DND-41 (cell line): ENCODE measurements around the gene RFX2.

ENCODE experiments used
- ATAC-seq: fragments of 200-7000 bp; cut with Tn5 transposase; 3 replicates; pipeline ENCODE4 v1.9.1; 2021; ENCODE audit warnings: low read depth; ENCODE audit not compliant: insufficient read depth
- DNase-seq: peaks from one replicate; pipeline ENCODE4 v3.0.0-alpha.2; 2020
- H2AFZ ChIP-seq: 2 replicates; pipeline ENCODE4 v1.6.0; 2012; ENCODE audit warnings: low read depth, low read length
- H3K27ac ChIP-seq: 2 replicates; pipeline ENCODE4 v1.5.1; 2012; ENCODE audit warnings: low read length, inconsistent platforms
- H3K27me3 ChIP-seq: fragments of 200-600 bp; sonication (generic); 2 replicates; pipeline ENCODE4 v1.6.0; 2012; ENCODE audit warnings: low read length, mild to moderate bottlenecking, inconsistent platforms; ENCODE audit not compliant: insufficient read depth, poor library complexity
- H3K36me3 ChIP-seq: 2 replicates; pipeline ENCODE4 v1.5.1; 2012; ENCODE audit warnings: low read length, inconsistent platforms; ENCODE audit not compliant: insufficient read depth
- H3K4me1 ChIP-seq: 2 replicates; pipeline ENCODE4 v1.5.1; 2012; ENCODE audit warnings: mild to moderate bottlenecking, low read length; ENCODE audit not compliant: insufficient read depth
- H3K4me2 ChIP-seq: 2 replicates; pipeline ENCODE4 v1.6.0; 2012; ENCODE audit warnings: mild to moderate bottlenecking, moderate library complexity, low read length, inconsistent platforms; ENCODE audit not compliant: insufficient read depth
- H3K4me3 ChIP-seq, 2 experiments: fragments of 200-600 bp in 1 of 2; shearing (Covaris generic) in 1 of 2; 2 replicates each; pipeline ENCODE4 v1.5.1; 2012 to 2016; ENCODE audit warnings: inconsistent platforms in 2 of 2, low read length in 2 of 2, mild to moderate bottlenecking in 2 of 2, low read depth in 1 of 2, moderate library complexity in 1 of 2
- H3K79me2 ChIP-seq: 2 replicates; pipeline ENCODE4 v1.6.0; 2012; ENCODE audit warnings: low read length, inconsistent platforms; ENCODE audit not compliant: insufficient read depth
- H3K9ac ChIP-seq: 2 replicates; pipeline ENCODE4 v1.6.0; 2012; ENCODE audit warnings: low read depth, mild to moderate bottlenecking, inconsistent platforms, low read length, moderate library complexity
- H3K9me3 ChIP-seq: 2 replicates; pipeline ENCODE4 v1.5.1; 2012; ENCODE audit warnings: low read length, moderate library complexity, mild to moderate bottlenecking, inconsistent platforms; ENCODE audit not compliant: insufficient read depth, severe bottlenecking
- H4K20me1 ChIP-seq: 2 replicates; pipeline ENCODE4 v1.6.0; 2012; ENCODE audit warnings: low read length; ENCODE audit not compliant: insufficient read depth
- CTCF ChIP-seq: IDR thresholded peaks from 2 replicates; pipeline ENCODE4 v1.5.1; 2012; ENCODE audit warnings: borderline replicate concordance, low read length, moderate library complexity, mild to moderate bottlenecking; ENCODE audit not compliant: poor library complexity, severe bottlenecking; ENCODE audit errors: extremely low read depth
- EZH2 ChIP-seq: IDR thresholded peaks from 3 replicates; pipeline ENCODE4 v1.6.1; 2012; ENCODE audit warnings: borderline replicate concordance, low read depth, mild to moderate bottlenecking, moderate library complexity, low read length, inconsistent platforms; ENCODE audit not compliant: severe bottlenecking

The RFX2 gene

GRCh38 chr19:6132482-6132881 is 22.2 kb upstream of the RFX2 start:
- DNase-seq (no peak), ATAC-seq (no peak)
- no peak overlapping the region for H2AFZ ChIP-seq
- no peaks in the 10 kb centered on the region for H3K4me1 ChIP-seq
- no peak overlapping the region for H3K9ac ChIP-seq
- no peak overlapping the region for H3K4me2 ChIP-seq
- H3K79me2 ChIP-seq: no peaks in the 10 kb centered on the region
- H3K4me3 ChIP-seq: no peak overlapping the region
- H4K20me1 ChIP-seq: no peaks in the 10 kb centered on the region
- H3K9me3 ChIP-seq: no peaks in the 10 kb centered on the region
- H3K27me3 ChIP-seq: no peaks in the 10 kb centered on the region
- H3K36me3 ChIP-seq: no peaks in the 10 kb centered on the region
- TF ChIP-seq EZH2 (no peak), CTCF (no peak)
- no peak overlapping the region for H3K27ac ChIP-seq

- Histone ChIP-seq H3K4me1 (no peaks in the 10 kb centered on the region), H4K20me1 (0 out of 2 replicates have a peak, but pooled peaks cover 3% of the 10 kb centered on the region), H3K9ac (no peak overlapping the region), H3K36me3 (no peaks in the 10 kb centered on the region), H3K27me3 (no peaks in the 10 kb centered on the region), H2AFZ (no peak overlapping the region), H3K27ac (no peak overlapping the region), H3K79me2 (no peaks in the 10 kb centered on the region), H3K4me2 (no peak overlapping the region), H3K4me3 (no peak overlapping the region), H3K9me3 (no peaks in the 10 kb centered on the region)
- DNase-seq (no peak), ATAC-seq (no peak)
- no peak for TF ChIP-seq EZH2
- no peak for TF ChIP-seq CTCF
Observed at GRCh38 chr19:6127716-6128335, 17.5 kb upstream of the RFX2 start.

- no peak overlapping the region for H2AFZ ChIP-seq
Observed at GRCh38 chr19:6126335-6126974, 16.2 kb upstream of the RFX2 start.

More at GRCh38 chr19:6126335-6126974, 16.2 kb upstream of the RFX2 start:
- ATAC-seq: peak; percentile 72
- DNase-seq: peak; percentile 19
- Histone ChIP-seq H3K4me3 (no peak overlapping the region), H3K79me2 (no peaks in the 10 kb centered on the region), H3K36me3 (no peaks in the 10 kb centered on the region), H3K9me3 (no peaks in the 10 kb centered on the region), H4K20me1 (0 out of 2 replicates have a peak, but pooled peaks cover 3% of the 10 kb centered on the region), H3K4me1 (no peaks in the 10 kb centered on the region), H3K4me2 (no peak overlapping the region), H3K9ac (no peak overlapping the region), H3K27ac (no peak overlapping the region), H3K27me3 (no peaks in the 10 kb centered on the region)
- TF ChIP-seq EZH2 (no peak), CTCF (peak; percentile 72)
